Heart left ventricle (tissue), 16 donors: Measurements from ENCODE around the gene NCR2. TPM values are rescaled to one million over a fixed set of nuclear protein-coding genes. Genes with fewer than 3 reads are reported as not detected.
"Not testable (repeated sequence)": the region's sequence is repeated elsewhere in the genome, so short reads cannot be mapped to it uniquely, and the experiment has no call there.

Experiments
- ATAC-seq, 4 donors: fragments of 200-7000 bp; cut with Tn5 transposase; one replicate each; pipeline ENCODE4 v1.9.1; 2020 to 2022; ENCODE audit warnings: moderate library complexity in 4 of 4, mild to moderate bottlenecking in 3 of 4, moderate number of reproducible peaks in 1 of 4
- DNase-seq, 5 donors: peaks; one replicate each; pipeline ENCODE4 v3.0.0-alpha.2; 2020
- H3K27ac ChIP-seq, 12 donors: fragments of 200-600 bp; sonication (generic) in 4 of 12; one replicate each; pipeline versions ENCODE4 v1.5.0 to v1.8.0; 2016 to 2022; ENCODE audit warnings: mild to moderate bottlenecking in 2 of 12
- H3K27me3 ChIP-seq, 9 donors: fragments of 200-600 bp; sonication (generic) in 2 of 9; one replicate each; pipeline versions ENCODE4 v1.5.1 to v1.8.0; 2016 to 2022; ENCODE audit warnings: mild to moderate bottlenecking in 3 of 9
- H3K36me3 ChIP-seq, 9 donors: fragments of 200-600 bp; sonication (generic) in 2 of 9; one replicate each; pipeline versions ENCODE4 v1.5.0 to v1.8.0; 2018 to 2022; ENCODE audit warnings: mild to moderate bottlenecking in 2 of 9
- H3K4me1 ChIP-seq, 12 donors: fragments of 200-600 bp; sonication (generic) in 4 of 12; one replicate each; pipeline versions ENCODE4 v1.5.0 to v1.8.0; 2016 to 2022; ENCODE audit warnings: mild to moderate bottlenecking in 3 of 12
- H3K4me3 ChIP-seq, 12 donors: fragments of 200-600 bp; sonication (generic) in 4 of 12; one replicate each; pipeline versions ENCODE4 v1.5.0 to v1.8.0; 2017 to 2022; ENCODE audit warnings: mild to moderate bottlenecking in 9 of 12, moderate library complexity in 4 of 12
- H3K9me3 ChIP-seq, 12 donors: fragments of 200-600 bp; sonication (generic) in 4 of 12; one replicate each; pipeline versions ENCODE4 v1.5.0 to v1.8.0; 2016 to 2022; ENCODE audit warnings: mild to moderate bottlenecking in 1 of 12
- POLR2A ChIP-seq, 2 donors: fragments of 450-650 bp; IDR thresholded peaks; one replicate each; pipeline ENCODE4 v1.6.1; 2017; ENCODE audit warnings: antibody characterized with exemption in 2 of 2, mild to moderate bottlenecking in 2 of 2, moderate library complexity in 2 of 2
- WGBS, 4 donors: extraction: QIAGEN DNeasy Blood & Tissue Kit in 2 of 4; methylation state at CpG; one replicate each; pipeline versions ENCODE4 v1.1.5 to v1.1.7; 2013 to 2018; 5-methylcytosine and 5-hydroxymethylcytosine counted together
- intact Hi-C, 10 donors: fragments of 100-400 bp; cut with DNase I; formaldehyde crosslinking; loops; one replicate each; pipeline versions ENCODE4 v1.11.1 to v1.14.2; 2022
- polyA plus RNA-seq, 2 donors: library from polyadenylated mRNA; stranded (reverse); fragments of 200-250 nt; gene quantifications; one replicate each; pipeline ENCODE4 v1.2.3, GENCODE V29; 2013
- total RNA-seq, 9 donors: library from RNA; depleted of rRNA in 2 of 9; stranded (reverse); fragments of >200 nt in 2 of 9; fragmentation: NEBNext Ultra II Directional in 3 of 9; extraction: Animal tissue kit (Norgen Biotek cat#: 25700) in 3 of 9; gene quantifications; one replicate each; pipeline versions ENCODE4 v1.1.0 to v1.2.4, GENCODE V29; 2016 to 2023
- TF ChIP-seq, protein P1 (sequence below), 12 donors: fragments of 200-600 bp; sonication (generic) in 4 of 12; IDR thresholded peaks; one replicate each; pipeline versions ENCODE4 v1.5.0 to v1.8.0; 2018 to 2022; ENCODE audit warnings: antibody characterized with exemption in 12 of 12, mild to moderate bottlenecking in 5 of 12
- donor health status: ischemic (EF 13 %, LVEDD 7.1; RV severe dilation, severe dysfunction).
- donor health status: healthy with polysubstance abuse.
- donor health status: DM: no; HTN: yes; CAD: no.
- donor health status: DM: no; HTN: no; CAD: no.
- donor health status: ischemic (EF 25% LVEDD 6.9; RV normal size, moderate dysfunction).
- donor health status: ischemic (EF 25% LVEDD 5.7; RV mildly dilated, moderate dysfunction).
- donor health status: healthy.
- donor health status: DM: yes; HTN: yes; CAD: no.
- donor health status: ischemic (EF 35%, LVEDD 5.7; RV mildly dilated, moderate dysfunction).
- donor health status: nonischemic (EF 11% LVEDD 7.7; RV severe dilation, severe dysfunction).
- donor health status: DM: yes; HTN: yes; CAD: no.
- donor health status: PGD.
- donor health status: ischemic (EF 29% LVEDD 5.4; RV normal size, mild dysfunction).
- donor health status: nonischemic (EF 23%, LVEDD 6.1; RV moderate dilation, normal function).

The NCR2 gene
- total and polyA plus RNA-seq, 11 donors, result not detected

GRCh38 chr6:41289815-41290214 is 45.6 kb upstream of the NCR2 start:
- Histone ChIP-seq H3K27ac (no peak overlapping the region), H3K4me1 (peaks cover 0 to 22% (median 0%) of the 10 kb centered on the region in 12 donors), H3K36me3 (no peaks in the 10 kb centered on the region), H3K27me3 (peaks cover 0 to 6% (median 0%) of the 10 kb centered on the region in 9 donors), H3K4me3 (no peak overlapping the region), H3K9me3 (no peaks in the 10 kb centered on the region)
- 76 to 89% (median 85%) methylated on average over 4 of the region's 4 CpGs for WGBS, 4 donors
- no peak for TF ChIP-seq POLR2A (IDR thresholded peaks at IDR 0.05)
- no peak for ATAC-seq
- intact Hi-C loops, result no loop called here
- no peak for DNase-seq

DNA sequence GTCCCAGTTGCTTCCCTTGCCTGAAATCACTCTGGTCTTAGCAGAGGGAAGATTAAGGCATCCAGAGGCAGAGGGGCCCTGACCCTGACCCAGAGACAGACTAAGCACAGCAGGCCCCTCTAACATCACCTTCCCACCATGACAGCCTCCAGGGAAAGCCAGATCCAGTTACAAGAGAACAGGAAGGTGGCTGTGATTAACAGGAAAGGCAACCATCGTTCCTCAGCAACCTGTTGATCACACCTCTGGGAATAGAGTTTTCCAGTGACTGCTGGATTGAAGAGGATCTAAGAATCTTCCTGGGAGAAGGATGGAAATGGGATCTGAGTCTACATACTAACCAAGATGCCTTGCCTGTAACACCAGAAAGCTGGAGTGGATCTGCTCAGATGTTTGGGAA is 43.7 kb upstream of the NCR2 start:
- Histone ChIP-seq H3K9me3 (no peaks in the 10 kb centered on the region), H3K27me3 (peaks cover 0 to 3% (median 0%) of the 10 kb centered on the region in 9 donors), H3K4me1 (peaks cover 0 to 21% (median 0%) of the 10 kb centered on the region in 12 donors), H3K36me3 (no peaks in the 10 kb centered on the region), H3K27ac (no peak overlapping the region), H3K4me3 (no peak overlapping the region)
- WGBS, 4 donors, result 11 to 64% (median 34%) methylated on average over 1 of the region's 1 CpG
- DNase-seq (no peak), ATAC-seq (no peak)
- no peak for TF ChIP-seq POLR2A (IDR thresholded peaks at IDR 0.05)
- intact Hi-C loops, result no loop called here

DNA sequence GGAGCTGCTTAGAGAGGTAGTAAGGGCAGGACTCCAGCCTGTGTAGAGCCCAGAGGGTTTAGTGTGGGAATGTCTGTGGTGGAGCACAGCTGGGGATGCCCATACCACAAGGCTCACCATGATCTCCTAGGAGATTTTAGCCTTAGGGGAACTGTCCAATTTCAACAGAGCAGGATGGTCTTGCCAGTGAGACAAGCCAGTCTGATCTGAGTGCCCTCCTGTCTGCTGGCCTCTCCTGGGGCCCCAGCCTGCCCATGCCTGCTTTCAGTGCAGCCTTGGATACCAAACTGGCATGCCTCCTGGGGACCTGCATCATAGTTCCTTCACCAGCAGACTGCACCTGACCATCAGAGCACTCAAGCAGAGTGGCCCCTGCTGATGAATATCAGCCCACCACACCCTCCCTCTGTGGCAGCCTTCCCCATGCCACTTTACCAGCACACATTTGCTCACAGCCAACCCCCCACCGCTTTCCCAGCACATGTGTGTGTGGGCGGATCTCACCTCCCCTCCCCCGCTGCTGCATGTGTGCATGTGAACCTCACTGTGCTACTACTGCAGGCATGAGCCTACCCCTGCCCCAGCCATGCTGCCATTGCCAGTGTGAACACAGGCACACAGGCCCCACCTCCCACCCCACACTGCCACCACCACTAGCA is 41.1 kb upstream of the NCR2 start:
- Histone ChIP-seq H3K4me1 (peaks cover 0 to 8% (median 0%) of the 10 kb centered on the region in 12 donors), H3K9me3 (peaks cover 0 to 4% (median 0%) of the 10 kb centered on the region in 12 donors), H3K27me3 (peaks cover 0 to 3% (median 0%) of the 10 kb centered on the region in 9 donors), H3K4me3 (no peak overlapping the region), H3K36me3 (no peaks in the 10 kb centered on the region), H3K27ac (no peak overlapping the region)
- no peak for ATAC-seq
- intact Hi-C loops, result no loop called here
- 82 to 89% (median 88%) methylated on average over 3 of the region's 3 CpGs for WGBS, 4 donors
- TF ChIP-seq POLR2A (IDR thresholded peaks at IDR 0.05), result no peak
- TF ChIP-seq, protein P1, sequence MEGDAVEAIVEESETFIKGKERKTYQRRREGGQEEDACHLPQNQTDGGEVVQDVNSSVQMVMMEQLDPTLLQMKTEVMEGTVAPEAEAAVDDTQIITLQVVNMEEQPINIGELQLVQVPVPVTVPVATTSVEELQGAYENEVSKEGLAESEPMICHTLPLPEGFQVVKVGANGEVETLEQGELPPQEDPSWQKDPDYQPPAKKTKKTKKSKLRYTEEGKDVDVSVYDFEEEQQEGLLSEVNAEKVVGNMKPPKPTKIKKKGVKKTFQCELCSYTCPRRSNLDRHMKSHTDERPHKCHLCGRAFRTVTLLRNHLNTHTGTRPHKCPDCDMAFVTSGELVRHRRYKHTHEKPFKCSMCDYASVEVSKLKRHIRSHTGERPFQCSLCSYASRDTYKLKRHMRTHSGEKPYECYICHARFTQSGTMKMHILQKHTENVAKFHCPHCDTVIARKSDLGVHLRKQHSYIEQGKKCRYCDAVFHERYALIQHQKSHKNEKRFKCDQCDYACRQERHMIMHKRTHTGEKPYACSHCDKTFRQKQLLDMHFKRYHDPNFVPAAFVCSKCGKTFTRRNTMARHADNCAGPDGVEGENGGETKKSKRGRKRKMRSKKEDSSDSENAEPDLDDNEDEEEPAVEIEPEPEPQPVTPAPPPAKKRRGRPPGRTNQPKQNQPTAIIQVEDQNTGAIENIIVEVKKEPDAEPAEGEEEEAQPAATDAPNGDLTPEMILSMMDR (IDR thresholded peaks at IDR 0.05), result no peak
- DNase-seq, result no peak

DNA sequence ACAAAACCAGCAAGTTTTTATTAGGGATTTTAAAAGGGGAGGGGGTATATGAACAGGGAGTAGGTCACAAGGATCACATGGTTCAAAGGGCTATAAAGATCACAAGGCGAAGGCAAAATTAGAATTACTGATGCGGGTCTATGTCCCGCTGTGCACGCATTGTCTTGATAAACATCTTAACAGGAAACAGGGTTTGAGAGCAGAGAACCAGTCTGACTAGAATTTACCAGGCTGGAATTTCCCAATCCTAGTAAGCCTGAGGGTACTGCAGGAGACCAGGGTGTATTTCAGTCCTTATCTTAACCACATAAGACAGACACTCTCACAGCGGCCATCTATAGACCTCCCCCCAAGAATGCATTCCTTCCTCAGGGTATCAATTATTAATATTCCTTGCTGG is 38.2 kb upstream of the NCR2 start:
- ATAC-seq, H3K4me1 ChIP-seq, H3K27me3 ChIP-seq, DNase-seq, H3K36me3 ChIP-seq, H3K4me3 ChIP-seq, intact Hi-C loops, H3K9me3 ChIP-seq, H3K27ac ChIP-seq: not testable (repeated sequence)
- WGBS, 4 donors, result 77 to 85% (median 82%) methylated on average over 5 of the region's 5 CpGs

- H3K36me3 ChIP-seq, result no peaks in the 10 kb centered on the region
- intact Hi-C loops, result no loop called here
- ATAC-seq (no peak), DNase-seq (no peak)
- H3K4me1 ChIP-seq, result peaks cover 0 to 8% (median 0%) of the 10 kb centered on the region in 12 donors
- H3K9me3 ChIP-seq, result peaks cover 0 to 7% (median 0%) of the 10 kb centered on the region in 12 donors
- H3K27ac ChIP-seq, result no peak overlapping the region
- no peak overlapping the region for H3K4me3 ChIP-seq
- TF ChIP-seq, protein P1 (IDR thresholded peaks at IDR 0.05), result no peak
- no peak for TF ChIP-seq POLR2A (IDR thresholded peaks at IDR 0.05)
- H3K27me3 ChIP-seq, result no peaks in the 10 kb centered on the region
- WGBS, 4 donors, result 48 to 58% (median 55%) methylated on average over 3 of the region's 3 CpGs
Measured at GRCh38 chr6:41298785-41299502, 36.5 kb upstream of the NCR2 start.
